H9 (cell line): ENCODE data around the gene C10orf71. TPM values are rescaled to one million over a fixed set of nuclear protein-coding genes. Genes with fewer than 3 reads are reported as not detected.

Source experiments
- DNase-seq: peaks from one replicate; pipeline ENCODE4 v3.0.0-alpha.2; 2017
- H2AFZ ChIP-seq: one replicate; pipeline ENCODE4 v1.6.1; 2013; ENCODE audit warnings: mild to moderate bottlenecking, low read length, control low read depth, moderate library complexity
- H2AK5ac ChIP-seq: 2 replicates; pipeline ENCODE4 v1.6.1; 2013; ENCODE audit warnings: low read length, control low read depth, mixed read lengths; ENCODE audit not compliant: insufficient read length
- H2BK120ac ChIP-seq: one replicate; pipeline ENCODE4 v1.6.1; 2013; ENCODE audit warnings: low read depth, mild to moderate bottlenecking, low read length, control low read depth, inconsistent platforms; ENCODE audit not compliant: poor library complexity, severe bottlenecking
- H2BK12ac ChIP-seq: 2 replicates; pipeline ENCODE4 v1.6.1; 2013; ENCODE audit warnings: low read length, control low read depth, mixed read lengths, low read depth; ENCODE audit not compliant: insufficient read length
- H2BK15ac ChIP-seq: 2 replicates; pipeline ENCODE4 v1.6.1; 2013; ENCODE audit warnings: low read depth, low read length, control low read depth
- H2BK20ac ChIP-seq: one replicate; pipeline ENCODE4 v1.6.1; 2013; ENCODE audit warnings: low read depth, mild to moderate bottlenecking, low read length, control low read depth, inconsistent platforms; ENCODE audit not compliant: poor library complexity, severe bottlenecking
- H2BK5ac ChIP-seq: 2 replicates; pipeline ENCODE4 v1.6.1; 2013; ENCODE audit warnings: low read length, control low read depth, mixed read lengths; ENCODE audit not compliant: insufficient read length
- H3K14ac ChIP-seq: 2 replicates; pipeline ENCODE4 v1.6.1; 2013; ENCODE audit warnings: low read length, control low read depth; ENCODE audit not compliant: insufficient read depth
- H3K18ac ChIP-seq: 2 replicates; pipeline ENCODE4 v1.6.1; 2013; ENCODE audit warnings: low read depth, mild to moderate bottlenecking, mixed read lengths, low read length, control low read depth; ENCODE audit not compliant: insufficient read length
- H3K23ac ChIP-seq: 2 replicates; pipeline ENCODE4 v1.6.1; 2013; ENCODE audit warnings: low read length, control low read depth, mixed read lengths, low read depth; ENCODE audit not compliant: insufficient read length
- H3K23me2 ChIP-seq: 2 replicates; pipeline ENCODE4 v1.6.1; 2013; ENCODE audit warnings: low read depth, mild to moderate bottlenecking, mixed read lengths, low read length, control low read depth; ENCODE audit not compliant: insufficient read length, poor library complexity, severe bottlenecking
- H3K27ac ChIP-seq: 2 replicates; pipeline ENCODE4 v1.5.1; 2013; ENCODE audit warnings: low read length, control low read depth, mixed read lengths, low read depth; ENCODE audit not compliant: insufficient read length
- H3K27me3 ChIP-seq: 2 replicates; pipeline ENCODE4 v1.6.1; 2013; ENCODE audit warnings: low read length, control low read depth, inconsistent platforms; ENCODE audit not compliant: insufficient read depth
- H3K4ac ChIP-seq: 2 replicates; pipeline ENCODE4 v1.6.1; 2013; ENCODE audit warnings: low read depth, mild to moderate bottlenecking, control low read depth, inconsistent platforms, low read length, moderate library complexity
- H3K4me1 ChIP-seq: 2 replicates; pipeline ENCODE4 v1.6.1; 2013; ENCODE audit warnings: low read length, control low read depth, inconsistent platforms; ENCODE audit not compliant: insufficient read depth
- H3K4me2 ChIP-seq: 2 replicates; pipeline ENCODE4 v1.6.1; 2013; ENCODE audit warnings: low read length, control low read depth, mixed read lengths; ENCODE audit not compliant: insufficient read length, insufficient read depth
- H3K56ac ChIP-seq: 2 replicates; pipeline ENCODE4 v1.6.1; 2013; ENCODE audit warnings: low read depth, mild to moderate bottlenecking, mixed read lengths, low read length, control low read depth; ENCODE audit not compliant: insufficient read length
- H3K79me1 ChIP-seq: 2 replicates; pipeline ENCODE4 v1.6.1; 2013; ENCODE audit warnings: low read depth, mild to moderate bottlenecking, moderate library complexity, low read length, control low read depth, inconsistent platforms; ENCODE audit not compliant: insufficient read depth, poor library complexity, severe bottlenecking
- H3K79me2 ChIP-seq: 2 replicates; pipeline ENCODE4 v1.6.1; 2013; ENCODE audit warnings: low read length, control low read depth, inconsistent platforms; ENCODE audit not compliant: insufficient read depth
- H3K9ac ChIP-seq: 2 replicates; pipeline ENCODE4 v1.6.1; 2013; ENCODE audit warnings: low read length, control low read depth, mixed read lengths; ENCODE audit not compliant: insufficient read length; ENCODE audit errors: extremely low read depth
- H3K9me3 ChIP-seq: one replicate; pipeline ENCODE4 v1.6.1; 2013; ENCODE audit warnings: low read depth, low read length, inconsistent platforms; ENCODE audit not compliant: control insufficient read depth
- H3T11ph ChIP-seq: one replicate; pipeline ENCODE4 v1.6.1; 2013; ENCODE audit warnings: mild to moderate bottlenecking, low read length, control low read depth, inconsistent platforms
- H4K20me1 ChIP-seq: one replicate; pipeline ENCODE4 v1.6.1; 2013; ENCODE audit not compliant: control insufficient read depth, insufficient read length, insufficient read depth
- H4K5ac ChIP-seq: 2 replicates; pipeline ENCODE4 v1.6.1; 2013; ENCODE audit warnings: low read depth, mild to moderate bottlenecking, mixed read lengths, low read length, control low read depth; ENCODE audit not compliant: insufficient read length
- H4K8ac ChIP-seq: replicated peaks from 2 replicates; pipeline ENCODE4 v1.6.1; 2013; ENCODE audit warnings: low read length, control low read depth, mixed read lengths, low read depth; ENCODE audit not compliant: insufficient read length
- H4K91ac ChIP-seq: 2 replicates; pipeline ENCODE4 v1.6.1; 2013; ENCODE audit warnings: low read depth, mild to moderate bottlenecking, moderate library complexity, mixed read lengths, low read length, control low read depth; ENCODE audit not compliant: insufficient read length
- H3K27ac Mint-ChIP-seq, 3 experiments: 2 replicates in 2 of 3; 3 replicates in 1 of 3; pipeline ENCODE4 v1.8.0; 2020 to 2021; ENCODE audit warnings: mixed read lengths in 3 of 3, mild to moderate bottlenecking in 1 of 3, moderate library complexity in 1 of 3
- H3K27me3 Mint-ChIP-seq: 2 replicates; pipeline ENCODE4 v1.8.0; 2021; ENCODE audit warnings: low read depth, mild to moderate bottlenecking, moderate library complexity, mixed read lengths
- H3K36me3 Mint-ChIP-seq, 3 experiments: 2 replicates in 2 of 3; 3 replicates in 1 of 3; pipeline ENCODE4 v1.8.0; 2020 to 2021; ENCODE audit warnings: low read depth in 3 of 3, mixed read lengths in 3 of 3; ENCODE audit not compliant: insufficient read depth in 1 of 3
- H3K4me1 Mint-ChIP-seq, 2 experiments: 2 replicates each; pipeline ENCODE4 v1.8.0; 2020; ENCODE audit warnings: mixed read lengths in 2 of 2
- H3K4me3 Mint-ChIP-seq, 2 experiments: 2 replicates in 1 of 2; 3 replicates in 1 of 2; pipeline ENCODE4 v1.8.0; 2020 to 2021; ENCODE audit warnings: mild to moderate bottlenecking in 2 of 2, mixed read lengths in 2 of 2, moderate library complexity in 1 of 2
- H3K9me3 Mint-ChIP-seq, 2 experiments: 2 replicates in 1 of 2; 3 replicates in 1 of 2; pipeline ENCODE4 v1.8.0; 2020; ENCODE audit warnings: mild to moderate bottlenecking in 2 of 2, mixed read lengths in 2 of 2, moderate library complexity in 1 of 2
- CTCF ChIP-seq: fragments of 200-600 bp; sonication (generic); conservative IDR thresholded peaks from 3 replicates; pipeline ENCODE4 v1.8.0; 2021; ENCODE audit warnings: antibody characterized with exemption, mild to moderate bottlenecking
- whole genome bisulfite sequencing: extraction: QIAGEN DNeasy Blood & Tissue Kit; methylation state at CpG from one replicate; pipeline ENCODE4 v1.1.7; 2013; ENCODE audit warnings: missing lambda C conversion rate, low lambda C conversion rate, mixed read lengths; ENCODE audit not compliant: insufficient read length; ENCODE audit errors: extremely low coverage; 5-methylcytosine and 5-hydroxymethylcytosine counted together
- total RNA-seq: library from RNA; stranded (reverse); gene quantifications from 2 replicates; pipeline ENCODE4 v1.2.1, GENCODE V29; 2021

The C10orf71 gene
- total RNA-seq, 1 experiment from 2014 or later: not detected

GRCh38 chr10:49260644-49261296, 38.2 kb upstream of the C10orf71 start:
- no peak overlapping the region for H3K27ac ChIP-seq
- no peak overlapping the region for H4K5ac ChIP-seq
- H3K23ac ChIP-seq: no peak overlapping the region
- no peak overlapping the region for H3K18ac ChIP-seq
- no CpG with 5 or more reads among the region's 4 CpGs for WGBS
- H3K4ac ChIP-seq: no peak overlapping the region
- H2AFZ ChIP-seq: no peak overlapping the region
- TF ChIP-seq CTCF: no peak
- peaks cover 2 to 13% (median 5%) of the 10 kb centered on the region in 3 experiments; a peak in 3 of 7 replicates for H3K36me3 Mint-ChIP-seq
- no peak overlapping the region for H3K9ac ChIP-seq
- H2AK5ac ChIP-seq: no peak overlapping the region
- H2BK20ac ChIP-seq: no peak overlapping the region
- H3K27me3 ChIP-seq: no peaks in the 10 kb centered on the region
- no peak overlapping the region for H3K14ac ChIP-seq
- H3K56ac ChIP-seq: no peak overlapping the region
- no peaks in the 10 kb centered on the region for H3K23me2 ChIP-seq
- H2BK5ac ChIP-seq: no peak overlapping the region
- H3K4me3 Mint-ChIP-seq: no peak overlapping the region
- H3T11ph ChIP-seq: no peak overlapping the region
- H2BK12ac ChIP-seq: no peak overlapping the region
- H3K9me3 Mint-ChIP-seq: peaks cover 12 to 16% of the 10 kb centered on the region in 2 experiments
- H4K20me1 ChIP-seq: no peaks in the 10 kb centered on the region
- H3K27me3 Mint-ChIP-seq: peaks cover 13% of the 10 kb centered on the region
- H2BK15ac ChIP-seq: no peak overlapping the region
- H3K4me1 Mint-ChIP-seq: peaks cover 4 to 6% of the 10 kb centered on the region in 2 experiments; a peak in 2 of 4 replicates
- H2BK120ac ChIP-seq: no peak overlapping the region
- no peak overlapping the region for H3K4me2 ChIP-seq
- no peaks in the 10 kb centered on the region for H3K9me3 ChIP-seq
- no peak overlapping the region for H3K27ac Mint-ChIP-seq
- DNase-seq: no peak
- H3K79me2 ChIP-seq: no peaks in the 10 kb centered on the region
- no peak overlapping the region for H4K8ac ChIP-seq
- H3K4me1 ChIP-seq: no peaks in the 10 kb centered on the region
- H3K79me1 ChIP-seq: no peaks in the 10 kb centered on the region
- H4K91ac ChIP-seq: no peak overlapping the region
